ENCODE data around the gene EXOSC10.
"Not testable (repeated sequence)": the region's sequence is repeated elsewhere in the genome, so short reads cannot be mapped to it uniquely, and the experiment has no call there.

EXOSC10 gene

GRCh38 chr1:11109047-11109760, 9.5 kb upstream of the EXOSC10 start:
- DNase-seq (ENCODE audit: low spot score) = no peak
- TF ChIP-seq CTCF (IDR thresholded peaks at IDR 0.05; ENCODE audit: extremely low read depth, missing control alignments) = no peak

GRCh38 chr1:11107599-11107998, 7.9 kb upstream of the EXOSC10 start:
- no peak for TF ChIP-seq CTCF (IDR thresholded peaks at IDR 0.05; ENCODE audit: extremely low read depth, missing control alignments)
- DNase-seq (ENCODE audit: low spot score) = no peak

- TF ChIP-seq CTCF (IDR thresholded peaks at IDR 0.05; ENCODE audit: extremely low read depth, missing control alignments) = no peak
- no peak for DNase-seq (ENCODE audit: low spot score)
Observed at GRCh38 chr1:11105586-11105985, 5.9 kb upstream of the EXOSC10 start.

- TF ChIP-seq CTCF (IDR thresholded peaks at IDR 0.05; ENCODE audit: extremely low read depth, missing control alignments) = no peak
- no peak for DNase-seq (ENCODE audit: low spot score)
Observed at GRCh38 chr1:11101347-11101746, 1.7 kb upstream of the EXOSC10 start.

- DNase-seq (ENCODE audit: low spot score) = not testable (repeated sequence)
Observed at GRCh38 chr1:11100806-11101205, 1.1 kb upstream of the EXOSC10 start.

GRCh38 chr1:11100149-11100493, 452 bp upstream of the EXOSC10 start:
- DNase-seq (ENCODE audit: low spot score) = no peak
- no peak for TF ChIP-seq CTCF (IDR thresholded peaks at IDR 0.05; ENCODE audit: extremely low read depth, missing control alignments)

GRCh38 chr1:11098931-11099309, 749 bp downstream of the EXOSC10 start:
- TF ChIP-seq CTCF (IDR thresholded peaks at IDR 0.05; ENCODE audit: extremely low read depth, missing control alignments) = no peak
- DNase-seq (ENCODE audit: low spot score) = no peak

GRCh38 chr1:11083784-11084183, 15.9 kb downstream of the EXOSC10 start:
- DNase-seq (ENCODE audit: low spot score) = not testable (repeated sequence)

Measured in GM20000 (cell line).